ENCODE data around the gene EMCN. TPM values are rescaled to one million over a fixed set of nuclear protein-coding genes. Genes with fewer than 3 reads are reported as not detected.
"Not testable (repeated sequence)": the region's sequence is repeated elsewhere in the genome, so short reads cannot be mapped to it uniquely, and the experiment has no call there.

The EMCN gene
- total RNA-seq, 2 donors from 2014 or later: 3.4 to 6.6 TPM

GRCh38 chr4:100361336-100361735 lies 156.5 kb downstream of the EMCN start:
- WGBS, 2 donors: 63 to 68% methylated on average over 1 of the region's 1 CpG
- Histone ChIP-seq H3K4me3 (no peak overlapping the region), H3K27me3 (no peaks in the 10 kb centered on the region), H3K4me1 (no peaks in the 10 kb centered on the region), H3K9me3 (peaks cover 0 to 5% (median 2%) of the 10 kb centered on the region in 3 donors), H3K36me3 (replicated peaks in 1 of 2; ENCODE audit: insufficient read depth in 1 of 2, low read depth in 2 of 2) (no peaks in the 10 kb centered on the region), H3K27ac (no peak overlapping the region)
- intact Hi-C loops (cut with DNase I): no loop called here
- TF ChIP-seq POLR2A (IDR thresholded peaks at IDR 0.05): no peak
- TF ChIP-seq, protein P1, sequence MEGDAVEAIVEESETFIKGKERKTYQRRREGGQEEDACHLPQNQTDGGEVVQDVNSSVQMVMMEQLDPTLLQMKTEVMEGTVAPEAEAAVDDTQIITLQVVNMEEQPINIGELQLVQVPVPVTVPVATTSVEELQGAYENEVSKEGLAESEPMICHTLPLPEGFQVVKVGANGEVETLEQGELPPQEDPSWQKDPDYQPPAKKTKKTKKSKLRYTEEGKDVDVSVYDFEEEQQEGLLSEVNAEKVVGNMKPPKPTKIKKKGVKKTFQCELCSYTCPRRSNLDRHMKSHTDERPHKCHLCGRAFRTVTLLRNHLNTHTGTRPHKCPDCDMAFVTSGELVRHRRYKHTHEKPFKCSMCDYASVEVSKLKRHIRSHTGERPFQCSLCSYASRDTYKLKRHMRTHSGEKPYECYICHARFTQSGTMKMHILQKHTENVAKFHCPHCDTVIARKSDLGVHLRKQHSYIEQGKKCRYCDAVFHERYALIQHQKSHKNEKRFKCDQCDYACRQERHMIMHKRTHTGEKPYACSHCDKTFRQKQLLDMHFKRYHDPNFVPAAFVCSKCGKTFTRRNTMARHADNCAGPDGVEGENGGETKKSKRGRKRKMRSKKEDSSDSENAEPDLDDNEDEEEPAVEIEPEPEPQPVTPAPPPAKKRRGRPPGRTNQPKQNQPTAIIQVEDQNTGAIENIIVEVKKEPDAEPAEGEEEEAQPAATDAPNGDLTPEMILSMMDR (IDR thresholded peaks at IDR 0.05): no peak
- DNase-seq: no peak
- ATAC-seq: no peak

- no peak for ATAC-seq
These were observed 157.6 kb downstream of the EMCN start for GRCh38 chr4:100360211-100360610.

DNA sequence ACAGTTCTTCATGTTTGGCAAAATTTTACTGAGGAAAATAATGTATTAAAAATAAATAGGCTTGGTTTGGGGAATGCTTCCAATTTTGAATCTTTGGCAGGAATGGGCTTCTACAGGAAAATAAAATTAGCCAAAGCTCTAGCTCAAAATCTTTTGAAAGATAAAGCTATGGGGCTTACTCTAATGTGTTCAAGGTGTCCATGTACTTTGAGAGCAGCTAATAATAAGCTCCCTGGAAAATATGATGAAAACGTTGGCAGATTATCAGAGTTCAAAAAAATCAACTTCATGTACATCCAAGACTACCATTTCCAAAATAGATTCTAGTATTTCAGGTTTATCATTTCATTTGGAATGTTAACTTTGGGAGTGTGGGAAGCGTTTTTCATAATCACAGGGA lies 158.4 kb downstream of the EMCN start:
- intact Hi-C loops (cut with DNase I): no loop called here
- TF ChIP-seq, protein P1 (IDR thresholded peaks at IDR 0.05): no peak
- no peak for TF ChIP-seq POLR2A (IDR thresholded peaks at IDR 0.05)
- Histone ChIP-seq H3K4me3 (no peak overlapping the region), H3K9me3 (peaks cover 0 to 5% (median 2%) of the 10 kb centered on the region in 3 donors), H3K27me3 (no peaks in the 10 kb centered on the region), H3K27ac (no peak overlapping the region), H3K36me3 (replicated peaks in 1 of 2; ENCODE audit: insufficient read depth in 1 of 2, low read depth in 2 of 2) (no peaks in the 10 kb centered on the region), H3K4me1 (no peaks in the 10 kb centered on the region)
- 24 to 33% methylated on average over 2 of the region's 2 CpGs for WGBS, 2 donors
- ATAC-seq: no peak
- DNase-seq: no peak

More at GRCh38 chr4:100360211-100360610, 157.6 kb downstream of the EMCN start:
- DNase-seq: no peak
- Histone ChIP-seq H3K4me1 (no peaks in the 10 kb centered on the region), H3K27ac (no peak overlapping the region), H3K9me3 (peaks cover 0 to 5% (median 2%) of the 10 kb centered on the region in 3 donors), H3K27me3 (no peaks in the 10 kb centered on the region), H3K4me3 (no peak overlapping the region), H3K36me3 (replicated peaks in 1 of 2; ENCODE audit: insufficient read depth in 1 of 2, low read depth in 2 of 2) (no peaks in the 10 kb centered on the region)
- intact Hi-C loops (cut with DNase I): no loop called here
- no peak for TF ChIP-seq POLR2A (IDR thresholded peaks at IDR 0.05)
- TF ChIP-seq, protein P1 (IDR thresholded peaks at IDR 0.05): no peak
- 29 to 41% methylated on average over 1 of the region's 1 CpG for WGBS, 2 donors

GRCh38 chr4:100357542-100357941 lies 160.3 kb downstream of the EMCN start:
- no peak for ATAC-seq
- 58 to 70% methylated on average over 1 of the region's 1 CpG for WGBS, 2 donors
- TF ChIP-seq, protein P1 (IDR thresholded peaks at IDR 0.05): no peak
- TF ChIP-seq POLR2A (IDR thresholded peaks at IDR 0.05): no peak
- Histone ChIP-seq H3K27ac (no peak overlapping the region), H3K9me3 (peaks cover 0 to 5% (median 2%) of the 10 kb centered on the region in 3 donors), H3K4me3 (no peak overlapping the region), H3K27me3 (no peaks in the 10 kb centered on the region), H3K4me1 (no peaks in the 10 kb centered on the region), H3K36me3 (replicated peaks in 1 of 2; ENCODE audit: insufficient read depth in 1 of 2, low read depth in 2 of 2) (no peaks in the 10 kb centered on the region)
- intact Hi-C loops (cut with DNase I): no loop called here
- DNase-seq: no peak

DNA sequence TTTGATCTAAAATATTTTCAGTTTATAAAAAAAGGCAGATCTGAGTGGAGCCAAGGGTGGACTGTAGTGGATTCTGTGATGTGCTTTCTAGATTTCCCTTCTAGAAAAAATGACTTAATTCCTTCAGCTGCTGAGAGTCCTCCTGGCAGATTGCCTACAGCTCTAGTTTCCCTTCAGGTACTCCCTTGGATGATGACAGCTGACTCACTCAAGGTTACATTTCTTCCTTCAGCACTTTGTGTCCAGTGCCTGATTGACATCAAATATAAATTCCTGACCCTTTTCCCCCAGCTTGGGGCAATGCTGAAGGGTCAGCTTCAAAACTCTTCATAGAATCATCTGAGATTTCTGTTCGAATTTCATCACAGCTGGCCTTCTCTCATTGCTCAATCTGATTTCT lies 161.7 kb downstream of the EMCN start:
- ATAC-seq (no peak), DNase-seq (no peak)
- TF ChIP-seq POLR2A (IDR thresholded peaks at IDR 0.05): no peak
- TF ChIP-seq, protein P1 (IDR thresholded peaks at IDR 0.05): no peak
- WGBS, 2 donors: 32 to 42% methylated on average over 1 of the region's 1 CpG
- no peaks in the 10 kb centered on the region for H3K36me3 ChIP-seq (replicated peaks in 1 of 2; ENCODE audit: insufficient read depth in 1 of 2, low read depth in 2 of 2)
- no peaks in the 10 kb centered on the region for H3K4me1 ChIP-seq
- intact Hi-C loops (cut with DNase I): no loop called here
- no peaks in the 10 kb centered on the region for H3K27me3 ChIP-seq
- H3K9me3 ChIP-seq: peaks cover 0 to 5% (median 2%) of the 10 kb centered on the region in 3 donors
- H3K4me3 ChIP-seq: no peak overlapping the region
- no peak overlapping the region for H3K27ac ChIP-seq

- ATAC-seq; H3K4me3 ChIP-seq; H3K27ac ChIP-seq; intact Hi-C loops (cut with DNase I); H3K27me3 ChIP-seq; H3K9me3 ChIP-seq; H3K4me1 ChIP-seq; DNase-seq; H3K36me3 ChIP-seq (replicated peaks in 1 of 2; ENCODE audit: insufficient read depth in 1 of 2, low read depth in 2 of 2): not testable (repeated sequence)
- 84 to 89% methylated on average over 3 of the region's 3 CpGs for WGBS, 2 donors
These were observed 165.5 kb downstream of the EMCN start for GRCh38 chr4:100352352-100352751.

Data from body of pancreas (tissue), 4 donors.